K562 (cell line): Measurements from ENCODE around the gene MAP3K14. TPM values are rescaled to one million over a fixed set of nuclear protein-coding genes. Genes with fewer than 3 reads are reported as not detected.

Source experiments
- ARID3A ChIP-seq: IDR thresholded peaks from 2 replicates; pipeline ENCODE4 v1.6.1; 2012; ENCODE audit warnings: low read depth, low read length, improper control_type of control experiment, borderline replicate concordance
- ATF7 ChIP-seq: fragments of 450-650 bp; IDR thresholded peaks from 2 replicates; pipeline ENCODE4 v1.7.1; 2014; ENCODE audit warnings: mild to moderate bottlenecking, moderate library complexity
- C11orf30 ChIP-seq: fragments of 450-650 bp; IDR thresholded peaks from 2 replicates; pipeline ENCODE4 v1.6.1; 2016; ENCODE audit warnings: low read depth, mild to moderate bottlenecking
- CBFA2T3 ChIP-seq: fragments of 450-650 bp; IDR thresholded peaks from 2 replicates; pipeline ENCODE4 v1.6.1; 2017
- CHD4 ChIP-seq: fragments of 200-600 bp; sonication (generic); IDR thresholded peaks from 3 replicates; pipeline ENCODE4 v1.6.1; 2012; ENCODE audit warnings: low read depth, mild to moderate bottlenecking, mixed read lengths, low read length, inconsistent platforms; ENCODE audit not compliant: insufficient read depth, insufficient replicate concordance, poor library complexity, severe bottlenecking
- CTBP1 ChIP-seq: fragments of 450-650 bp; IDR thresholded peaks from 2 replicates; pipeline ENCODE4 v1.6.1; 2016; ENCODE audit warnings: borderline replicate concordance
- GATAD2A ChIP-seq: fragments of 450-650 bp; IDR thresholded peaks from 2 replicates; pipeline ENCODE4 v1.6.1; 2017
- JUND ChIP-seq, 2 experiments: IDR thresholded peaks; 2 replicates in 1 of 2; 3 replicates in 1 of 2; pipeline ENCODE4 v1.6.1; 2011; ENCODE audit warnings: borderline replicate concordance in 2 of 2, low read depth in 2 of 2, low read length in 2 of 2, improper control_type of control experiment in 1 of 2, missing biosample characterization in 1 of 2, missing genetic modification characterization in 1 of 2, missing genetic modification reagents in 1 of 2
- MXI1 ChIP-seq: IDR thresholded peaks from 2 replicates; pipeline ENCODE4 v1.6.1; 2011; ENCODE audit warnings: low read depth, mild to moderate bottlenecking, improper control_type of control experiment, low read length
- PRDM10 ChIP-seq: fragments of 450-650 bp; IDR thresholded peaks from 2 replicates; pipeline ENCODE4 v1.6.1; 2018; ENCODE audit not compliant: partially characterized antibody
- SMARCA4 ChIP-seq: fragments of 450-650 bp; IDR thresholded peaks from 2 replicates; pipeline ENCODE4 v1.6.1; 2016
- SNRNP70 ChIP-seq: fragments of 200-400 bp; formaldehyde crosslinking; optimal IDR thresholded peaks from 2 replicates; pipeline ENCODE3; 2017; ENCODE audit warnings: low read depth, low read length
- ZNF592 ChIP-seq: fragments of 450-650 bp; IDR thresholded peaks from 2 replicates; pipeline ENCODE4 v1.6.1; 2017; ENCODE audit warnings: antibody characterized with exemption, mild to moderate bottlenecking
- polyA plus RNA-seq, 8 experiments: library from polyadenylated mRNA; depleted of rRNA in 4 of 8; stranded (reverse) in 5 of 8; unstranded in 3 of 8; fragments of >200 nt; fragmentation: Nextera tagmentation in 2 of 8; fragmentation: Illumina TruSeq in 1 of 8; extraction: Ambion mirVana in 2 of 8; extraction: Trizol in 1 of 8; gene quantifications; 2 replicates each; pipeline versions ENCODE4 v1.2.1 to v1.2.3, GENCODE V29; 2011 to 2014; ENCODE audit warnings: inconsistent platforms in 1 of 8, missing spikeins in 1 of 8
- total RNA-seq, 7 experiments: library from RNA; depleted of rRNA in 6 of 7; stranded (reverse); fragments of >200 nt in 6 of 7; fragmentation: Illumina TruSeq in 2 of 7; extraction: Trizol in 2 of 7; gene quantifications; 2 replicates each; pipeline versions ENCODE4 v1.2.1 to v1.2.3, GENCODE V29; 2011 to 2021; ENCODE audit warnings: low replicate concordance in 1 of 7

The MAP3K14 gene
- total and polyA plus RNA-seq, 9 of the 15 experiments (the other 6 are each of a cell fraction or from before 2014, with no cell fraction given) = 0.45 to 8.7 (median 3.2) TPM

- TF ChIP-seq JUND (IDR thresholded peaks at IDR 0.05; ENCODE audit: borderline replicate concordance, low read depth, low read length) (peak; percentile 98), JUND (tag; IDR thresholded peaks at IDR 0.05; ENCODE audit: borderline replicate concordance, low read depth, low read length) (peak; percentile 98), ZNF592 (0 out of 2 replicates have a peak, but pooled peaks have one; percentile 30), ARID3A (peak; percentile 85; the same call in 1 of the 2 replicates), ATF7 (peak; percentile 57; the same call in 1 of the 2 replicates), GATAD2A (peak; percentile 83; the same call in 1 of the 2 replicates), C11orf30 (peak; percentile 97), MXI1 (no peak), SNRNP70 (no peak), CHD4 (no peak), CBFA2T3 (peak; percentile 74), PRDM10 (peak; percentile 8), SMARCA4 (peak; percentile 91), CTBP1 (peak; percentile 84; the same call in 1 of the 2 replicates)
These were observed 4.2 kb upstream of the MAP3K14 start (continued) for GRCh38 chr17:45320931-45321461.
